T-helper 1 cell treated with Interleukin-12 subunit alpha and Interleukin-12 subunit beta and Interleukin-4 antibody, amounts not matched to agents 30 μg/mL and 1 μg/mL, for 36 hours (primary cell): Measurements from ENCODE around the gene CPLANE2.

Experiments
- H3K27ac Mint-ChIP-seq: one replicate; pipeline ENCODE4 v1.8.0; 2021; ENCODE audit warnings: mild to moderate bottlenecking, mixed read lengths
- H3K27me3 Mint-ChIP-seq: one replicate; pipeline ENCODE4 v1.8.0; 2021; ENCODE audit warnings: low read depth, mixed read lengths
- H3K36me3 Mint-ChIP-seq: one replicate; pipeline ENCODE4 v1.8.0; 2021; ENCODE audit warnings: low read depth, mixed read lengths
- H3K4me1 Mint-ChIP-seq: one replicate; pipeline ENCODE4 v1.8.0; 2021; ENCODE audit warnings: low read depth, mixed read lengths
- H3K4me3 Mint-ChIP-seq: one replicate; pipeline ENCODE4 v1.8.0; 2021; ENCODE audit warnings: mild to moderate bottlenecking, moderate library complexity, mixed read lengths
- H3K9me3 Mint-ChIP-seq: one replicate; pipeline ENCODE4 v1.8.0; 2021; ENCODE audit warnings: mixed read lengths

Gene CPLANE2

GRCh38 chr1:16243936-16244649, 7.1 kb upstream of the CPLANE2 start:
- no peaks in the 10 kb centered on the region for H3K9me3 Mint-ChIP-seq
- H3K4me1 Mint-ChIP-seq = peaks cover 10% of the 10 kb centered on the region
- H3K4me3 Mint-ChIP-seq = no peak overlapping the region
- no peaks in the 10 kb centered on the region for H3K27me3 Mint-ChIP-seq
- H3K36me3 Mint-ChIP-seq = peaks cover 6% of the 10 kb centered on the region
- no peak overlapping the region for H3K27ac Mint-ChIP-seq

GRCh38 chr1:16243215-16243610, 6.2 kb upstream of the CPLANE2 start:
- Mint-ChIP-seq H3K36me3 (peaks cover 6% of the 10 kb centered on the region), H3K9me3 (no peaks in the 10 kb centered on the region), H3K4me1 (peaks cover 10% of the 10 kb centered on the region), H3K4me3 (no peak overlapping the region), H3K27me3 (no peaks in the 10 kb centered on the region), H3K27ac (no peak overlapping the region)

- H3K27me3 Mint-ChIP-seq = no peaks in the 10 kb centered on the region
- peaks cover 5% of the 10 kb centered on the region for H3K36me3 Mint-ChIP-seq
- no peaks in the 10 kb centered on the region for H3K9me3 Mint-ChIP-seq
- no peak overlapping the region for H3K27ac Mint-ChIP-seq
- peaks cover 13% of the 10 kb centered on the region for H3K4me1 Mint-ChIP-seq
- H3K4me3 Mint-ChIP-seq = no peak overlapping the region
These were observed 5.7 kb upstream of the CPLANE2 start for GRCh38 chr1:16242556-16243214.

GRCh38 chr1:16241221-16241708, 4.3 kb upstream of the CPLANE2 start:
- no peak overlapping the region for H3K27ac Mint-ChIP-seq
- peaks cover 22% of the 10 kb centered on the region for H3K4me1 Mint-ChIP-seq
- no peak overlapping the region for H3K4me3 Mint-ChIP-seq
- H3K27me3 Mint-ChIP-seq = no peaks in the 10 kb centered on the region
- H3K9me3 Mint-ChIP-seq = no peaks in the 10 kb centered on the region
- no peaks in the 10 kb centered on the region for H3K36me3 Mint-ChIP-seq

- Mint-ChIP-seq H3K27ac (peak overlapping the region; percentile 45), H3K4me1 (peaks cover 29% of the 10 kb centered on the region), H3K27me3 (no peaks in the 10 kb centered on the region), H3K36me3 (peaks cover 1% of the 10 kb centered on the region), H3K9me3 (no peaks in the 10 kb centered on the region), H3K4me3 (no peak overlapping the region)
These were observed 3.0 kb upstream of the CPLANE2 start for GRCh38 chr1:16239972-16240491.

GRCh38 chr1:16237343-16237830, 404 bp upstream of the CPLANE2 start:
- no peaks in the 10 kb centered on the region for H3K9me3 Mint-ChIP-seq
- peaks cover 1% of the 10 kb centered on the region for H3K36me3 Mint-ChIP-seq
- peak overlapping the region; percentile 89 for H3K27ac Mint-ChIP-seq
- H3K4me3 Mint-ChIP-seq = peak overlapping the region; percentile 87
- H3K4me1 Mint-ChIP-seq = peaks cover 29% of the 10 kb centered on the region
- no peaks in the 10 kb centered on the region for H3K27me3 Mint-ChIP-seq

- peaks cover 1% of the 10 kb centered on the region for H3K36me3 Mint-ChIP-seq
- no peaks in the 10 kb centered on the region for H3K27me3 Mint-ChIP-seq
- peak overlapping the region; percentile 87 for H3K4me3 Mint-ChIP-seq
- peaks cover 29% of the 10 kb centered on the region for H3K4me1 Mint-ChIP-seq
- H3K9me3 Mint-ChIP-seq = no peaks in the 10 kb centered on the region
- peak overlapping the region; percentile 90 for H3K27ac Mint-ChIP-seq
These were observed 956 bp downstream of the CPLANE2 start for GRCh38 chr1:16235944-16236510.

GRCh38 chr1:16235347-16235746, 1.6 kb downstream of the CPLANE2 start:
- Mint-ChIP-seq H3K4me1 (peaks cover 29% of the 10 kb centered on the region), H3K4me3 (no peak overlapping the region), H3K9me3 (no peaks in the 10 kb centered on the region), H3K27me3 (no peaks in the 10 kb centered on the region), H3K27ac (no peak overlapping the region), H3K36me3 (peaks cover 1% of the 10 kb centered on the region)

GRCh38 chr1:16233431-16233830, 3.6 kb downstream of the CPLANE2 start:
- H3K4me1 Mint-ChIP-seq = peaks cover 22% of the 10 kb centered on the region

GRCh38 chr1:16232316-16232710, 4.7 kb downstream of the CPLANE2 start:
- Mint-ChIP-seq H3K27ac (no peak overlapping the region), H3K36me3 (peaks cover 1% of the 10 kb centered on the region), H3K9me3 (no peaks in the 10 kb centered on the region), H3K27me3 (peaks cover 24% of the 10 kb centered on the region), H3K4me1 (peaks cover 13% of the 10 kb centered on the region), H3K4me3 (no peak overlapping the region)

More at GRCh38 chr1:16233431-16233830, 3.6 kb downstream of the CPLANE2 start:
- Mint-ChIP-seq H3K9me3 (no peaks in the 10 kb centered on the region), H3K36me3 (peaks cover 1% of the 10 kb centered on the region), H3K4me3 (no peak overlapping the region), H3K27me3 (peaks cover 13% of the 10 kb centered on the region), H3K27ac (no peak overlapping the region)

- peaks cover 1% of the 10 kb centered on the region for H3K36me3 Mint-ChIP-seq
These were observed 5.4 kb downstream of the CPLANE2 start for GRCh38 chr1:16231331-16232315.

GRCh38 chr1:16230744-16231143, 6.2 kb downstream of the CPLANE2 start:
- H3K9me3 Mint-ChIP-seq = no peaks in the 10 kb centered on the region

More at GRCh38 chr1:16231331-16232315, 5.4 kb downstream of the CPLANE2 start:
- Mint-ChIP-seq H3K4me1 (peaks cover 10% of the 10 kb centered on the region), H3K9me3 (no peaks in the 10 kb centered on the region), H3K27ac (no peak overlapping the region), H3K4me3 (no peak overlapping the region), H3K27me3 (peaks cover 27% of the 10 kb centered on the region)

GRCh38 chr1:16229976-16230740, 6.8 kb downstream of the CPLANE2 start:
- H3K36me3 Mint-ChIP-seq = peaks cover 1% of the 10 kb centered on the region
- no peak overlapping the region for H3K4me3 Mint-ChIP-seq
- peaks cover under 1% of the 10 kb centered on the region for H3K4me1 Mint-ChIP-seq
- H3K9me3 Mint-ChIP-seq = no peaks in the 10 kb centered on the region
- H3K27ac Mint-ChIP-seq = no peak overlapping the region
- peaks cover 39% of the 10 kb centered on the region for H3K27me3 Mint-ChIP-seq

More at GRCh38 chr1:16230744-16231143, 6.2 kb downstream of the CPLANE2 start:
- H3K36me3 Mint-ChIP-seq = peaks cover 3% of the 10 kb centered on the region
- H3K4me3 Mint-ChIP-seq = no peak overlapping the region
- peaks cover 35% of the 10 kb centered on the region for H3K27me3 Mint-ChIP-seq
- H3K27ac Mint-ChIP-seq = no peak overlapping the region
- peaks cover 3% of the 10 kb centered on the region for H3K4me1 Mint-ChIP-seq
